Natural killer cell treated with Interleukin-12 subunit alpha and Interleukin-12 subunit beta and Interleukin-15 and Interleukin-18, amount 100 ng/mL, for 72 hours (primary cell): ENCODE results near the gene YKT6. TPM values are rescaled to one million over a fixed set of nuclear protein-coding genes. Genes with fewer than 3 reads are reported as not detected.

Experiments used
- ATAC-seq, 2 donors: fragments of 150-1000 bp; cut with Tn5 transposase in 1 of 2; sonication (Bioruptor Pico), chemical (Tn5 transposase) in 1 of 2; 2 replicates each; pipeline ENCODE4 v1.10.0; 2021
- DNase-seq: peaks from one replicate; pipeline ENCODE4 v3.0.0; 2022; ENCODE audit warnings: low spot score
- H3K27ac Mint-ChIP-seq, 2 donors: 1 replicate in 1 of 2; 2 replicates in 1 of 2; pipeline ENCODE4 v1.8.0; 2022; ENCODE audit warnings: mixed read lengths in 2 of 2, mild to moderate bottlenecking in 1 of 2, moderate library complexity in 1 of 2
- H3K27me3 Mint-ChIP-seq, 2 donors: 1 replicate in 1 of 2; 2 replicates in 1 of 2; pipeline ENCODE4 v1.8.0; 2022; ENCODE audit warnings: mixed read lengths in 2 of 2
- H3K36me3 Mint-ChIP-seq: one replicate; pipeline ENCODE4 v1.8.0; 2022; ENCODE audit warnings: mixed read lengths
- H3K4me1 Mint-ChIP-seq, 2 donors: 1 replicate in 1 of 2; 2 replicates in 1 of 2; pipeline ENCODE4 v1.8.0; 2022; ENCODE audit warnings: low read depth in 2 of 2, mixed read lengths in 2 of 2, mild to moderate bottlenecking in 1 of 2
- H3K4me3 Mint-ChIP-seq: one replicate; pipeline ENCODE4 v1.8.0; 2022; ENCODE audit warnings: mixed read lengths
- H3K9me3 Mint-ChIP-seq: 2 replicates; pipeline ENCODE4 v1.8.0; 2022; ENCODE audit warnings: mixed read lengths
- total RNA-seq, 2 donors: library from RNA; stranded (reverse); gene quantifications; one replicate each; pipeline ENCODE4 v1.2.3, GENCODE V29; 2022

The YKT6 gene
- total RNA-seq, 2 donors from 2014 or later: 93.1 to 99.3 TPM

GRCh38 chr7:44231088-44231487, 30.3 kb downstream of the YKT6 start:
- Mint-ChIP-seq H3K27ac (no peak overlapping the region), H3K27me3 (peaks cover 0 to 2% of the 10 kb centered on the region in 2 donors), H3K9me3 (no peaks in the 10 kb centered on the region), H3K4me3 (no peak overlapping the region), H3K36me3 (no peaks in the 10 kb centered on the region), H3K4me1 (no peaks in the 10 kb centered on the region)
- DNase-seq (no peak), ATAC-seq (no peak)

GRCh38 chr7:44232396-44232795, 31.6 kb downstream of the YKT6 start:
- Mint-ChIP-seq H3K27ac (no peak overlapping the region), H3K4me3 (no peak overlapping the region), H3K4me1 (no peaks in the 10 kb centered on the region), H3K9me3 (no peaks in the 10 kb centered on the region), H3K36me3 (no peaks in the 10 kb centered on the region), H3K27me3 (no peaks in the 10 kb centered on the region)
- DNase-seq (no peak), ATAC-seq (no peak)

DNA sequence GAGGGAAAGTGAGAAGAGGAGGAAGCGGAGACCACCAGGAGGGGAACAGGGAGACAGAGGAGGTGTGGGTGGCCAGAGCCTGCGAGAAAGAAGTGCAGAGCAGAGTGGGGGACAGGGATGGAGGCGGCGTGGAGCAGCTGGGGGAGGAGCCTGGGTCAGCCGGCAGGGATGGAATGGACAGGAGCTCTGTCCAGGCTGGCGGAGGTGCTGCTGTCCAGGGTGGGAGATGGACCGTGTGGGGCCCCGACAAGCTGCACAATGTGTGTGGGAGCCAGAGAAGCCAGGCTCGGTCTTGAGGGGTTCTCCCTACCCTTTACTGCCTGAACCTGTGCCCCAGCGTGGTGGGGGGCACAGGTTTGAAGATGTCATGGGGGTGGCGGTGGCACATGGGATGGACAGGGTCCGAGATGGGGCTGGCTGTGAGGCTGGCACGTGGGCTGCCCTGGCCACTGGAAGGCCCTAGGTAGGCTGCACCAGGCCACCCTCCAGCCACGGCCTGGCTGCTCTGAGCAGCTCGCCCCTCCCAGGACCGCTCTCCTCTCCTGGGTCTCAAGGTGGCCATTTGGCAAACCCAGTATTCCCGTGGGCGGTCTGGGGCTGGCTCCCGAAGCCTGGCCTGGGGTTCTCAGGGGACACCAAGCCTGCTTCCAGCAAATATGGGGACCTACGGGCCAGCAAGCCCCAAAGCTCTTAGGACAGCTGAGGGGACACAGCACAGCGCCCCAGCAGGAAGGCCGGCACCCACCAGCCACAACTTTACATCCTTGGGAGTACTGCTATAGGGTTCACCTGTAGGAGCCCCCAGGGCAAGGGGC, 32.3 kb downstream of the YKT6 start:
- no peaks in the 10 kb centered on the region for H3K9me3 Mint-ChIP-seq
- DNase-seq (no peak), ATAC-seq (no peak)
- H3K36me3 Mint-ChIP-seq: no peaks in the 10 kb centered on the region
- no peak overlapping the region for H3K4me3 Mint-ChIP-seq
- H3K27me3 Mint-ChIP-seq: no peaks in the 10 kb centered on the region
- H3K27ac Mint-ChIP-seq: no peak overlapping the region
- no peaks in the 10 kb centered on the region for H3K4me1 Mint-ChIP-seq

DNA sequence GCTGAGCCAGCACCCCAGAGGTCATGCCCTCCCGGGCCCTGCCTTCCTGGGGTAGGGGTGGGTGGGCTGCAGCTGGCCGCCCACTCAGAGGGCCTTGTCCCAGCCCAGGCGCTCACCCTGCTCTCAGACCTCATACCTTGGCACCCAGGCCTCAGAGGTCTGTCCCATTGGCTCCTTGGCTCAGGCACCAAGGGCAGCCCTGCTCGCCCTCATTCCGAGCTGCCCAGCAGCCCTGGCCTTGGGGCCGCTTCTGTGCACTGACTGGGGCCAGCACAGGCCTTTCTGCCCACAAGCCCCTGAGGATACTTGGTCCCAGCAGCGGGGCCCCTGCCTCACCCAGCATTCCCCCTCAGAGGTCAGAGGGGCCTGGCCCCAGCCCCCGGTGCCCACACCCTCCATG, 34.3 kb downstream of the YKT6 start:
- Mint-ChIP-seq H3K27ac (no peak overlapping the region), H3K9me3 (no peaks in the 10 kb centered on the region), H3K4me3 (no peak overlapping the region), H3K27me3 (no peaks in the 10 kb centered on the region), H3K36me3 (no peaks in the 10 kb centered on the region), H3K4me1 (no peaks in the 10 kb centered on the region)
- ATAC-seq (no peak), DNase-seq (no peak)

GRCh38 chr7:44235582-44236332, 35.0 kb downstream of the YKT6 start:
- Mint-ChIP-seq H3K27ac (no peak overlapping the region), H3K36me3 (no peaks in the 10 kb centered on the region), H3K4me1 (no peaks in the 10 kb centered on the region), H3K9me3 (no peaks in the 10 kb centered on the region), H3K27me3 (no peaks in the 10 kb centered on the region), H3K4me3 (no peak overlapping the region)
- DNase-seq: no peak
- no peak for ATAC-seq

DNA sequence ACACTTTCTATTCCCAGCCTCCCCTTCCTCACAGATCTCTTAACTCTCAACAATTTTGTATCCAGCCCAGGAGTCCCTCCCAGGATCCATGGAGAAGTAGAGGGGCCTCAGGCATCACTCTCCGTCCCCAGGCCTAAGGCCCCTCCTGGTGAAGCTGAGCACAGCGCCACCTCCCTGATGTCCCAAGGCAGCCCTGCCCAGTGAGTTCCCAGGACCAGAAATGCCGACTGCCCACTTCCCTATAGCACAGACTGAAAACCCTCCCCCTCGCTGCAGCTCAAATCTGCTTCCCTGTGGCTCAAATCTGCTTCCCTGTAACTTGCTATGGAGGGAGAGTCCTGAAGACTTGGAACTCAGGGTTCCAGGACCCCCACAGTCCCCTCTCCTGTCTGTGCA, 35.6 kb downstream of the YKT6 start:
- Mint-ChIP-seq H3K4me1 (no peaks in the 10 kb centered on the region), H3K36me3 (no peaks in the 10 kb centered on the region)

DNA sequence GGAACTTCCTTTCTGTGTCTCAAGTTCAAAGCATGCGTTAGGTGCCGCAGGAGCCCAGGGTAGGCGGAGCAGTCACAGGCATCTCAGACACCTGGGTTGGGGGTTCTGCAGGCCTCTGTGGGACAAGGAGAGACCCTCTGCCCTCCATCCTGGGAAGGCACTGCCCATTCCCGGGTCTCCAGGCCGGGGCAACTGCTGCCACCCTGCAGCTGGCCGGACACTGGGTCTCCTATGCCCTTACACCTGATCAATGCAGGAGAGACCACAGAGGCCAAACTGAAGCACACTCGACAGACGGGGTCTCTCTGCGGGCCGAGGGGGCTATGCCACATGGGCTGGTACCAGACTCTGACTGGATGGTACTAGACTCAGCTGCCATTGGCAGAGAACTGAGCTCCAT, 36.9 kb downstream of the YKT6 start:
- Mint-ChIP-seq H3K36me3 (no peaks in the 10 kb centered on the region), H3K27me3 (no peaks in the 10 kb centered on the region), H3K9me3 (no peaks in the 10 kb centered on the region), H3K4me3 (no peak overlapping the region), H3K4me1 (no peaks in the 10 kb centered on the region), H3K27ac (no peak overlapping the region)
- DNase-seq (no peak), ATAC-seq (no peak)

More for the DNA sequence above, 35.6 kb downstream of the YKT6 start:
- ATAC-seq: no peak
- no peak overlapping the region for H3K4me3 Mint-ChIP-seq
- no peaks in the 10 kb centered on the region for H3K27me3 Mint-ChIP-seq
- no peak overlapping the region for H3K27ac Mint-ChIP-seq
- no peaks in the 10 kb centered on the region for H3K9me3 Mint-ChIP-seq
- DNase-seq: no peak

DNA sequence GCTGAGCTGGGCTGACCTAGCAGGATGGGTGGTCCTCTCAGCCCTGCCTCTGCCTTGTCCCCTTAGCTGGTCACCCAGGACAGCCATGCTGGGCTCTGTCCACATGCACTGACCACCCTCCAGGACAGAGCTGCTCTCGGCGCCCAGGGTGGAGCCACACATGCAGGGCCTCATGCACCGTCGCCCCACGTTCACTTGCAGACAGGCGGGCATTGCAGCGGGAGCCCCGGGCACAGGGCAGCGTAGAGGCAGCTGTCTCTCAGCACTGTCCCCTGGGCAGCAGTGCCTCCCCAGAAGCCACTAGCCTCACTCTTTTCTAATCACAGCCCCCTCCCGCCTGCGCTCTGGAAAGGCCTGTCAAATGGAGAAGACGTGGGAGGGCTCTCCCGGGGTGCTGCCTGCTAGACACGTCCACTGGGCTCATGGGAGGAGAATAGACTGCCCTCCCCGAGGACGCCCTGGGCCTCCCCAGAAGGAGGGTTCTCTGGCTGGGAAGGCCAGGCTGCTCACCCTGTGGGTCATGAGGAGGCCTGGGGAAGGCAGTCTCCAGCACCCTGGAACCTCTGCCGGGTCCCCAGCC, 37.4 kb downstream of the YKT6 start:
- H3K27me3 Mint-ChIP-seq: no peaks in the 10 kb centered on the region
- no peaks in the 10 kb centered on the region for H3K36me3 Mint-ChIP-seq
- H3K4me3 Mint-ChIP-seq: no peak overlapping the region
- ATAC-seq: no peak
- no peak overlapping the region for H3K27ac Mint-ChIP-seq
- no peak for DNase-seq
- no peaks in the 10 kb centered on the region for H3K4me1 Mint-ChIP-seq
- H3K9me3 Mint-ChIP-seq: no peaks in the 10 kb centered on the region

DNA sequence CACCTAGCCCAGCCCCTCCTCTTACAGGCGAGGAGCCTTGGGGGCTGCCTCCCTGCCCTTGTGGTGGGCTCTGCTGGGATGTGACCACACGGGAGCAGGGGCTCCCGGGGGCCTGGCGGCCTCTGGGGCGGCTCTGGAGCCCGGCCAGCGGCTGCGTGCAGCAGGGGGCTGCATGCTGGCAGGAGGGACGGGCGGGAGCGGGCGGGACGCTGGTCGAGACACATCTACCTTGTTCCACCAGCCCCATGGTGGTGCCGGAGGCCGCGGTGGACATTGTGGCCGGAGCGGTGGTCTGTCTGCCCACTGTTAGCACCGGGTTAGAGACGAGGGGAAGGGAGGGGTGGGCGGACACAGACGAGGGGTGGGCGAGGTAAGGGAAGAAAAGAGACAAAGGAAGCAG, 38.6 kb downstream of the YKT6 start:
- no peak overlapping the region for H3K4me3 Mint-ChIP-seq
- DNase-seq (no peak), ATAC-seq (no peak)
- no peaks in the 10 kb centered on the region for H3K36me3 Mint-ChIP-seq
- H3K4me1 Mint-ChIP-seq: no peaks in the 10 kb centered on the region
- no peak overlapping the region for H3K27ac Mint-ChIP-seq
- H3K9me3 Mint-ChIP-seq: no peaks in the 10 kb centered on the region
- no peaks in the 10 kb centered on the region for H3K27me3 Mint-ChIP-seq

DNA sequence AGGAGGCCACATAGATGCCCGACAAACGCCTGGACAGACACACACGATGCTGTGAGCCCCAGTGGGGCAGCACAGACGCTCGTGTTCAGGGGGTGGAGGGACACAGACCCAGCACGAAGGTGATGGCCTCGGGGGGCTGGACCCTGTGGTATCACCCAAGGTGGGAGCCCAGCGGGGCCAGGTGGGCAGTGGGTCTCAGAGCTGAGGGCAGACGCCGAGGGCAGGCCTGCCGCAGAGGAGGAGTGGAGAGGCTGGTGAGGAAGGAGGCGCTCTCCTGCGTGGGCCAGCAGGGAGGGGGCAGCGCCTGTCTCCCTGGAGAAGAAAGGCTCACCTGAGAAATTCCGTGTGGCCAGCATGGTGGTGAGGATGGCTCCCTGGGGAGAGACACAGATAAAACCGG, 39.6 kb downstream of the YKT6 start:
- ATAC-seq (no peak), DNase-seq (no peak)
- Mint-ChIP-seq H3K4me1 (no peaks in the 10 kb centered on the region), H3K36me3 (no peaks in the 10 kb centered on the region), H3K27me3 (no peaks in the 10 kb centered on the region), H3K27ac (no peak overlapping the region), H3K9me3 (no peaks in the 10 kb centered on the region), H3K4me3 (no peak overlapping the region)

DNA sequence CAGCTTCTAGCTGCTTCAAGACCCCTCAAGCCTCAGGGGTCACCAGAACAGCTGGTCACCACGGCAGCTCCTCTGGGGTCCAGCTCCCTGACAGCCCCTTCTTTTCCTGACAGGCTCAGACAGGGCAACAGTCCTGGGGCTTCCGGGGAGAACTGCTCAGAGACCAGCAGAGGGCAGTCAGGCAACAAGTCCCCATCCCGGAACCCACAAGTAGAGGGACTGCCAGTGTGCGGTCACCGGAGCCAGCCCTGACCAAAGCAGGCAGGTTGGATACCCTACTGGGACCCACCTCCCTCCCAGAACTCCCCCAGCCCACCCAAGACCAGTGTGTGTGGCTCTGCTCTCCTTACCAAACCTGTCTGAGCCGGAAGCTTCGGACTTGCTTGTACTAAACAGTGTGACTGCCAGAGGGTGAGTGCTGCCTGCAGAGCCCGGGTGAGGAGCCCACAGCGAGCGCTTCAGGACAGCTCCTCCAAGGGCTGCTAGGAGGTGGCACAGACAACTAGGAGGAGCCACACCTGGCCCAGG, 40.3 kb downstream of the YKT6 start:
- DNase-seq (peak; percentile 72), ATAC-seq (peak; percentile 80 to 81)
- no peaks in the 10 kb centered on the region for H3K27me3 Mint-ChIP-seq
- no peaks in the 10 kb centered on the region for H3K9me3 Mint-ChIP-seq
- H3K4me1 Mint-ChIP-seq: no peaks in the 10 kb centered on the region
- H3K36me3 Mint-ChIP-seq: no peaks in the 10 kb centered on the region
- H3K4me3 Mint-ChIP-seq: no peak overlapping the region
- H3K27ac Mint-ChIP-seq: peak overlapping the region in 1 of 2 donors; percentile 35

GRCh38 chr7:44242091-44242490, 41.3 kb downstream of the YKT6 start:
- Mint-ChIP-seq H3K9me3 (no peaks in the 10 kb centered on the region), H3K4me1 (no peaks in the 10 kb centered on the region), H3K27me3 (no peaks in the 10 kb centered on the region), H3K36me3 (no peaks in the 10 kb centered on the region), H3K4me3 (no peak overlapping the region), H3K27ac (no peak overlapping the region)
- ATAC-seq (no peak), DNase-seq (no peak)

DNA sequence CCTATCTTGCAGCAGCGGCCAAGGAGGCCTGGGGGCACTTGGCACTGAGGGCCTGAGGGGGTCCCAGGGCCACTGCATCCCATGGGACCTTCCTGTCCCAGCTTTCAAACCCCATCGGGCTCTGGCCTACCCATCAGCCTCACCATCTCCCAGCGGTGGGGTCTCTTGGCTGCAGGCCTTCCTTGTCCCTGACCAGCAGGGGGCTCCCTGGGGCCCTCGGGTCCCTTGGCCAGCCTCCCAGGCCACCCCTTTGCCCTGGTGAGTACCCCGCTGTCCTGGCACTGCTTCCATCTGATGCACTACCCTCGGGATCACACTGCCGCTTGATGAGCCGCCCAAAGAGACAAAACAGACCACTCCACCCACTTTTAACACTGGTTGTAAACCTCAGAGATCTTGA, 43.5 kb downstream of the YKT6 start:
- H3K36me3 Mint-ChIP-seq: no peaks in the 10 kb centered on the region
- no peak for DNase-seq
- no peak overlapping the region for H3K4me3 Mint-ChIP-seq
- H3K27ac Mint-ChIP-seq: peak overlapping the region in 1 of 2 donors; percentile 65
- H3K9me3 Mint-ChIP-seq: no peaks in the 10 kb centered on the region
- ATAC-seq: no peak
- no peaks in the 10 kb centered on the region for H3K4me1 Mint-ChIP-seq
- H3K27me3 Mint-ChIP-seq: no peaks in the 10 kb centered on the region
